NAMALWA (cell line): ENCODE data around the gene SYPL2.

Experiments
- DNase-seq: peaks from one replicate; pipeline ENCODE4 v3.0.0-alpha.2; 2015; ENCODE audit warnings: low spot score

SYPL2 gene

DNA sequence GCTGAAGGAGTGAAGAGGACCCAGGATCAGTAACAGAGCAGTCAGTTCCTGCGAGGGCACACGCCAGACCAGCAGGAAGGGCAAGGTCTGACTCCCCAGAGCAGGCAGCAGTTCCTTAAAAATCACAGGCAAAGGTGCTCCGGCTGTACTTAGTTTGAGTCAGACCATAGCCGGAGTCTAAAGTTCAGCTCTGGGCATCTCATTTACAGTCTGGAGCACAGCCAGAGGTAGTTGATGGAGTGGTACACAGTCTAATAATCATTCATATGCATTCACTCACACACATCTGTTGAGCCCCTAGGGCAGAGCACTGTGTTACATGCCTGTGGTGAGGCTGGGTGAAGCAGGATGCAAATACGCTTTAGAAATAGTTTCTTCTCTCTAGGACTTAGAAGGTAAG, 50.5 kb downstream of the SYPL2 start:
- DNase-seq = no peak

DNA sequence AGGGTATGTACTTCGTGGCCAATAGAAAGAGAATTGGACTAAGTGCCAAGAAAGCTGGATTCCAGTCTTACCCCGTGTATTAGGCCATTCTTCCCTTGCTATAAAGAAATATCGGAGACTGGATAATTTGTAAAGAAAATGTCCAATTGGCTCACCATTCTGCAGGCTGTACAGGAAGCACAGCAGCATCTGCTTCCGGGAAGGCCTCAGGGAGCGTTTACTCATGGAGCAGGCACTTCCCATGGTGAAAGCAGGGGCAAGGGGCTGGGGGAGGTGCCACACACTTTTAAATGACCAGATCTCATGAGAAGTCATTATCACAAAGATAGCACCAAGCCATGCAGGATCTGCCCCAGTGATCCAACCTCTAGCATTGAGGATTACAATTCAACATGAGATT, 51.0 kb downstream of the SYPL2 start:
- DNase-seq = no peak

DNA sequence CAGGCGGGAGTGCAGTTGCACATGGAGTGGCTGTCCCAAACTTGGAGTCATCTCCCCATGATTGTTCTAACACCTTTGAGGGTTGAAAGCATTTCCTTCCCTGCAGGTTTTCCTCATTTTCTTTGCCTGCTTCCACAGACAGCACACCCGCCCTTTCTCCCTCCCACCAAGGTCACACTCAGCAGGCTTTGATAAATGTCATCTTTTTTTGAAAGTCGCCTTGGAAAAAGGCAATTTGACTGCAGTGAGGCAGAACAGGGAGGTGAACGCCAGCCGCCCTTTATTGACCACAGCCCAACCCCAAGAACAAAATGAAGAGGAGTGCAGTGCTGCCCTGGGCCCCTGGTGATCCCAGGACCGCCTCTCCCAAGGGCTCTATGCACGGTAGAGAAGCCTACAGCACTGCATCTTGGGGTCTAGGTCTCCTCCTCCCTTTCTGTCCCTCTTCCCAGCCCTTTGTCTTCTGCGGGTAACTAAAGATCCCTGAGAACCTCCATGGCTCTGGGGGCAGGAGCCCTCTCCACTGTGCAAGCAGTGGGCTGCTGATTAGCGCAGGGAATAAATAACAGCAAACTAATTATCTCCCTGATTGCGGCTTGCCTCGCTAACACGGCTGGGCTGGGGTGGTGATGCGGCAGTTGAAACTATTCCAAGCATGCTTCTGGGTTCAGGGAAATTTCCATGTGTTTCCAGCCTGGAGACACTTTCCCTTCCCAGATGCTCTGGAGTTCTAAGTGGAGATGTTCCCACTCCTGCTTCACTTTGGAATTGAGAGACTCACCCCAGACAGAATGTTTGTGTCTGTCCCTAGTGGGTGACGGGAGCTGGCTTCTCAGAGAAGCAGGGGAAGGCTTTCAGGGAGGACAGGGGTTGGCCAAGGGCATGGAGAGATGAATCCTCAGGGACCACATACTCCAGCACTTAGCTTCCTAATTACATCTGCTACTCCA, 54.9 kb downstream of the SYPL2 start:
- no peak for DNase-seq

DNA sequence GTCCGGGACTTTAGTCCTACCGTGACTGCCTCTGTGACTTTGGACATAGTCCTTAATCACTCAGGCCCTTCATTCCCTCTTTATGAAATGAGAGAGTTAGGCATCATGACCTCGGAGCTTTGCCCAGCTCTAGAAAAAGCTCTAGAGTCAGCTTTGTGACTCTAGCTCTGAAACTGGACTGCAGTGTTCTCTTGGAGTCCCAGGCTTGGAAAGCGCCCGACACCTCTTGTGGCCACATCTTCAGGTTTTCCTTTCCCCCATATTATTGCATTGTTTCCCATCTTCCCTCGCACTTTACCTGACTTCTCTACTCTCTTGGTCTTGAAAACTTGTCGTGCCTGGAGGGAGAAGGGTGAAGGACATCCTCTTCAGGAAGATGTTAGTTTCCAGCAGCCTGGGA, 55.7 kb downstream of the SYPL2 start:
- no peak for DNase-seq

DNA sequence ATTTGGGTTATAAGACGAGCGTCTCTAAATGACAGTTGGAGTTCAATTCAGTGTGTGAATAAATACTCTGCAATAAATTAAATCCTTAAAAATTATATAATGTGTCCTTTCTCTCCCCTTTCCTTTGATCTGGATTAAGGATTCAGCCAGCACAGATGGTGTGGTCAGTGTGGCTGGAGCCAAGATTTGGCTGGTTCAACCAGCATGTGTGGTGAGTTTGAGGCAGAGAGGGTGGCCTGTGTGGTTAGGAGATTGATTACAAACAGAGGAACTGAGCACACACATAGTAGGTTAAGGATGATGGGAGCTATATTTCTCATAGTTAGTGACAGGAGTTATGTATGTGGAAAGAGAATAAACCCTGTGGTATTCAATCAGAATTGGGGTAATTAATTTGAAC, 57.4 kb downstream of the SYPL2 start:
- no peak for DNase-seq

DNA sequence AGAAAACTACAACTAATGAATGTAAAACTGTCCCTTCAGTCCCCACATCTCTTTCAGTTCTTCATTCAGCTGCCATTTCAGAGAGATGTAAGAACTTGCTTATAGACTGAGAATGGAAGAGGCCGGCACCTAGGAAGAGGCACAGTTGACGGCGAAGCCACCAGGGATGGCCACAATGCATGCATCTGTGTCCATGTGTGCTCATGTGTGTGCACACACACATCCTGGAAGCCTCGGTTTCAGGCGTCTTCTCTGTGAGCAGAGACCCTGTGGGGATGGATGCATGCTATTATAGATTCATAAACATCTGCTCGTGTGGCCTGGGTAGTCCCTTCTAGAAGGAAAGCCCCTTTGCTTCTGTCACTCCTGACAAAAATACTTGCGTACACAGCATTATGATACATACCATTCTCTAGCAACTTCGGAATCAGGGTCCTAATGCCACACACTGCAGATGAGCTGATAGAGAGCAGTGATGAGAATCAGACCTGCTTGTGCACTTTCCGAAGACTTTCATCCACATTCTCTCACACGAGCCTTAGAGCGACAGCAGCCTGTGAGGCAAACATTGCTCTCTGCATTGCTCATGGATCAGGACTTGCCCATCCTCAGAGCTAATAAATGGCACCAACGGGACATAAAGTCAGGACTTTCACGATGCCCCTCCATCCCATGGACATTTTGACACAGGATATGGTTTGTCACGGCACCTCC, 60.9 kb downstream of the SYPL2 start:
- no peak for DNase-seq

DNA sequence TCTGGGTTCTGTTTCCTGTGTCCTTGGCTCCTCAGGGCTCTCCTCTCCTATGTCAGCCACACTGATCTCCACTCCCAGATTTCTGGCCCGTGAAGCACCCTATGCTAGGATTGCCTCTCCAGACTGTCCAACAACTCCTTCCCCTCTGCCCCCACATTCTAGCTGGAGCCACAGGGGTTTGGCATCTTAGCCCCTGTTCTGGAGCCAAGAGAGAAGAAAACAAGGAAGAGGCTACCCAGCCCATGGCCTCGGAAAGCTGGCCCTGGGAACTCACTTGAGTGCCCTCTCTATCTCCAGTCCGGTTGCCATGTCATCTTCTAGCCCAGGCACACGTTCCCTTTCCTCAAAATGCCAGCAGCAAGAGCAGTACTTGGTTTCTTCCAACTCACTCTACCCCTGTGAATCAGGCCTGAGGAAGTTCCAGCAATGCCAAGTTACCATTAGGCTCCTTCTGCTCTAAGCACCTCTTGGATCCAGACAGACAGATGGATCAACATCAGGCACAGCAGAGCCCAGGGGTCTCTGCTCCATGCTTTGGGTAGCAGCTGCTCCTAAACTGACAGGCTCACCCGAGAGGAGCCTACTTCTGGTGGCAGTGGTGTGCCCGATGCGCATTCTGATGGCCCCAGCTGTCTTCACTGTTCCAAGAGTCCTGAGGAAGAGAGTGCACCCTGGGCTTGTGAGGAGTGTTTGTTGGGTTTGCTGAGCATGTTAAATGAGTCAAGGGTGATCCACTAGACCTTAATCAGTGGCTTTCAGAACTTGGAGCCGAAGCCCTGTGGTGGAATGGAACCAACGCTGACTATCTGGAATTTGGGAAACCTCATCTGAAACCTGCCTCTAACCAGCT, 61.7 kb downstream of the SYPL2 start:
- DNase-seq = no peak

DNA sequence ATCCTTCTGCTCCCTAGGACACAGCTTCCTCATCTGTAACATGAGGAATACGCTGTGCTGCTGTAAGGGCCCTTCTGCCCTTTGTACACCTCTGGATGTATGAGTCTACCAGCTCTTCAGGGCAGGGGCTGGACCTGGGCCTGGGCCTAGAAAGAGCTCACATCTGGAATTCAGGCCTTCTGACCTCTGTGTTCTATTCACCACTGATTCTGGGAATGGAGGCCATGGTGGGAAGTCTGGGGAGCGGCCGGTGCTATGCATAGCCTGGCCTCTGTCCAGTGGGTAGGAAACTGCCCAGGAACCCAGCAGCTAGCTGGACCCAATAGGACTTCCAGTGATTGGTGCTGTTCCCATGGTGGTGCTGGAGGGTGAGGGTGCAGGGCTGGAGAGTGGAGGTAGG, 62.4 kb downstream of the SYPL2 start:
- no peak for DNase-seq

DNA sequence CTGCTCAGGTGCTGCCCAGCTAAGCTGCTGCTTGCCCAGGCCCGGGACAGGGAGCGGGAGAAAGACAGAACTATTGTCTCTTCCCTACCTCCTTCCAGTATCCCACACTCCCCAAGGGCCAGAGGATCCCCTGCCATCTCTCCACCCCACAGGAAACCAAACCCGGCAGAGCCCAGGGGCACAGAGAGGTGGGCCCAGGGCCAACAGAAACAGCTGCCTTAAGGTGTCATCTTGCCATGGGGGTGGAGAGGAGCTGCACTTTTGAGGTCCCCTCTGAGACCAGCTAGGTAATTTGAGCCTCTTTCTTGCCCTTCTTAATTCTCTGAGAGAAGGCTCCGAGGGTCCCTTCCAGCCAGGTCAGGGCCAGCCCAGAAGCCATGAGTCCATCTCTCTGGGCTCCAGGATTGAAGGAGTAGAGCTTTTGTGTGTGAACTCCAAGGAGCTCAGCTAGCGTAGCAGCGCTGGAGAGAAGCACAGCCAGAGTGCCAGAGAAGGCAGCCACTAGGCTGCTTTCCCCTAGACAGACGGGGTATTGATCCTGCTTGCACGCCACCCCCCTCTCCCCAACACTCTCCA, 63.6 kb downstream of the SYPL2 start:
- no peak for DNase-seq

DNA sequence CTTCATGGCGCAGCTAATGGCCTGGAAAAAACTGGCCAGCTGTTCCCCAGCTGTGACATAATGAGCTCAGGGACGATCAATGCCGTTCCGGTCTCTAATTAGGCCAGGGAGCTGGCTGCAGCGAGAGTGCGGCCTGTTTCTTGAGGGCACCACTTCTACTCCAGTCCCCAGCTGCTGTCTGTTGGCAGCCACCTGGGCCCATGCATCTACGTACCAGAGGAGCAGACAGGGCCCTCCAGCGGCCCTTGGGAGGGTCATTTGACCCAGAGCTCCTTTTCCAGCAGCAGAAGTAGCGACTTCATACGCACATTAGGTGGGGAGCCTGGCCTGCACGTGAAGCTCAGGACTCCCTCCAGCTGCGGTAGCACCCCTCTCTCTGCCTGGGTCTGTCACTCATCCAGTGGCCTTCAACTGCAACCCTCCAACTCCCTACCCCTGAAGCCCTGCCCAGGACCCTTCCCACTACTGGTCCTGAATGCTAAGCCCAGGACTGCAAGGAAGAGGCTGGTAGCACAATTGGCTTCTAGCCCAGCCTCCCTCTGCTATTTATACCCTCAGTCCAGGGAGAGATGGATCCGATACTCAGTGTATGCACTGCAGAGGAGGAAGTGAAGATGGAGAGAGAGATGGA, 64.2 kb downstream of the SYPL2 start:
- no peak for DNase-seq

DNA sequence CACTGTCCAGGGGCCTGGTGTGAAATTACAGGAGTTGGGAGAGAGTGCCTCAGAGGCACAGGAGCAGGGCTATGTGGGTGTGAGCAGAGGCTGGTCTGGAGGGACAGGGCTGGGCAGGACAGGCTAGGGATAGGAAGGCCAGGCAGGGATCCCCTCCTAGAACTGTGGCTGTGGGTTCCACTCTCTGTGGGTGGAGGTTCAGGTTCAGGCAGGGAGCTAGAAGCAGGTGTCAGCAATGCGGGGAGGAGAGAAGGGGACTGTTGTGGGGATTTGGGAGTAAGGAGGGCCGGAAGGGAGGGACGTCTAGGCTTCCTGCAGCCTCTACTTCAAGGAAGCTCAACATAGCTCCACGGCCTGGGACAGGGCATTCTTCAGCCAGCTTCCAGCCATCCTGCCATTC, 65.0 kb downstream of the SYPL2 start:
- DNase-seq = no peak
